Epithelial cell of esophagus (primary cell): ENCODE results near the gene ACOX2.

ENCODE experiments used
- DNase-seq: peaks from one replicate; pipeline ENCODE4 v3.0.0; 2010; ENCODE audit warnings: low read depth
- H3K4me3 ChIP-seq: 2 replicates; pipeline ENCODE4 v1.5.1; 2011; ENCODE audit warnings: mild to moderate bottlenecking, low read length, control low read depth
- CTCF ChIP-seq: IDR thresholded peaks from 2 replicates; pipeline ENCODE4 v1.5.1; 2011; ENCODE audit warnings: low read depth, mild to moderate bottlenecking, low read length, control low read depth, inconsistent platforms; ENCODE audit not compliant: insufficient read depth; ENCODE audit errors: missing control alignments

Gene ACOX2

GRCh38 chr3:58463181-58463941 is 73.6 kb downstream of the ACOX2 start:
- no peak overlapping the region for H3K4me3 ChIP-seq
- peak; percentile 85 for TF ChIP-seq CTCF
- peak; percentile 92 for DNase-seq

- no peak for DNase-seq
- H3K4me3 ChIP-seq, result no peak overlapping the region
- TF ChIP-seq CTCF, result no peak
Observed at GRCh38 chr3:58462829-58463180, 74.2 kb downstream of the ACOX2 start.

GRCh38 chr3:58459160-58459559 is 77.8 kb downstream of the ACOX2 start:
- no peak overlapping the region for H3K4me3 ChIP-seq
- DNase-seq, result peak; percentile 76
- TF ChIP-seq CTCF, result no peak
